ENCODE measurements around the gene CAPN13.

The CAPN13 gene

DNA sequence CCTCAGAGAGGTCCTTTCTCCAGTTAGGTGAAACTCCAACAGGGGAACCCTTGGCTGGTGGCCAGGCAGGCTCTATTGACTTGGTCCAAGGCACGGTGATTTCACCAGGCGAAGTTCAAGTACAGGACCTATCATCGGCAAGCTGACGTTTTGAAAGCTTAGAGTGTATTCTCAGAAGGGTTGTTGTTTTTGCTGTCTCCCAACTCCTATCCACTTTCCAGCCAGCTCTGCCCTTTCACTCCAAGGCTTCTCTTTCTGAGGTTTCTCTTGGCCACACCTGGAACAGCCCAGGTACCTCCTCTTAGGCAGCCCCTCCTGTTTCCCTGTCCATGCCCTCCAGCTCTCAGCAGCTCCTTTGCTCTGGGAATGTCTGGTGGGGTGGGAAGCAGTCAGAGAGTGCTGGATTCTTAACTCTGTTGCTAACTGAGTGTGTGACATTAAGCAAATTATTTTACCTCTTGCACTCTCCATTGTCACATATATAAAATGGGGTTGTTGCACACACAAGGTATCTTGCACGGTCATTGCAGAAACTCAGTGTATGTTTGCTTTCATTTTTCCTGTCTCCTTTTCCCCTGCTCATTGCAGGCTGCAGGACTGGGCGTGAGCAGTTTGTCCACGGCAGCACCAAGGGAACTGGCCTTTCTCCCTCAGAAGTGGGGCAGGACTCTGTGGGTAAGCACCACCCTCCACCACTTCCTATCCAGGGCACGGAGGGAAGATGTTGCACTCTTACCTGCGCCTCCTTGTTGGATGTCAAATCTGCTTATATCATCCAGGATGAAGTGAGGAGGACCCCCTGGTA, 30.2 kb downstream of the CAPN13 start:
- no peaks in the 10 kb centered on the region for H3K9me3 ChIP-seq (ENCODE audit: control insufficient read depth in 2 of 2, low read length in 2 of 2)
- peak overlapping the region; percentile 10 to 31 for H3K4me3 ChIP-seq (ENCODE audit: low read length in 2 of 2)
- peak overlapping the region; percentile 50 to 72 for H3K27ac ChIP-seq (ENCODE audit: low read depth in 2 of 2, low read length in 2 of 2)
- H3K36me3 ChIP-seq (ENCODE audit: control insufficient read depth in 2 of 2, insufficient read depth in 2 of 2, low read length in 2 of 2) = peaks cover 0 to 3% of the 10 kb centered on the region in 2 donors
- peaks cover 13 to 24% of the 10 kb centered on the region in 2 donors for H3K4me1 ChIP-seq (ENCODE audit: control insufficient read depth in 2 of 2, insufficient read depth in 2 of 2, low read length in 2 of 2)
- peak overlapping the region in 1 of 2 donors; percentile 31 for H3K9ac ChIP-seq (ENCODE audit: low read depth in 1 of 2, low read length in 2 of 2)
- H3K27me3 ChIP-seq (ENCODE audit: control insufficient read depth in 2 of 2, insufficient read depth in 2 of 2, low read length in 2 of 2) = no peaks in the 10 kb centered on the region

DNA sequence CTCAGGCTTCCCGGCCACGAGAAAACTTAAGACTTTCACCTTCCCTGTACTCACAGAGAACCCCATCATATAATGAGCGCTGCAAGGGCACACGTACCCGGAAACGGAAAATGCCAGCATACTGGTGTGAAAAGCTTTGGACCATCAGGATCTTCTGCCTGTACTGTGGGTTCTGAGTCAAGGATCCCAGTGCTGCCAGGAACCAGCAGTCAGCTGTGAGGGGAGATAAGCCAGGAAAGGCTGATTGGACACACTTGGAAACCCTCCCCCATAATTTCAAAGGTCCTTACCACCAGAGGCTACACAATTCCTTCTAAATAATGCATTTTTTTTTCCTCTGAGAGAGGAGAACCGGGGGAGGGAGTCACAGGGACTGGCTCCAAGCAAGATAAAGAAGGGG, 31.4 kb downstream of the CAPN13 start:
- Histone ChIP-seq H3K9ac (ENCODE audit: low read depth in 1 of 2, low read length in 2 of 2) (no peak overlapping the region), H3K27ac (ENCODE audit: low read depth in 2 of 2, low read length in 2 of 2) (no peak overlapping the region), H3K4me1 (ENCODE audit: control insufficient read depth in 2 of 2, insufficient read depth in 2 of 2, low read length in 2 of 2) (peaks cover 10 to 21% of the 10 kb centered on the region in 2 donors), H3K9me3 (ENCODE audit: control insufficient read depth in 2 of 2, low read length in 2 of 2) (no peaks in the 10 kb centered on the region), H3K27me3 (ENCODE audit: control insufficient read depth in 2 of 2, insufficient read depth in 2 of 2, low read length in 2 of 2) (no peaks in the 10 kb centered on the region), H3K4me3 (ENCODE audit: low read length in 2 of 2) (no peak overlapping the region), H3K36me3 (ENCODE audit: control insufficient read depth in 2 of 2, insufficient read depth in 2 of 2, low read length in 2 of 2) (peaks cover 0 to 3% of the 10 kb centered on the region in 2 donors)

DNA sequence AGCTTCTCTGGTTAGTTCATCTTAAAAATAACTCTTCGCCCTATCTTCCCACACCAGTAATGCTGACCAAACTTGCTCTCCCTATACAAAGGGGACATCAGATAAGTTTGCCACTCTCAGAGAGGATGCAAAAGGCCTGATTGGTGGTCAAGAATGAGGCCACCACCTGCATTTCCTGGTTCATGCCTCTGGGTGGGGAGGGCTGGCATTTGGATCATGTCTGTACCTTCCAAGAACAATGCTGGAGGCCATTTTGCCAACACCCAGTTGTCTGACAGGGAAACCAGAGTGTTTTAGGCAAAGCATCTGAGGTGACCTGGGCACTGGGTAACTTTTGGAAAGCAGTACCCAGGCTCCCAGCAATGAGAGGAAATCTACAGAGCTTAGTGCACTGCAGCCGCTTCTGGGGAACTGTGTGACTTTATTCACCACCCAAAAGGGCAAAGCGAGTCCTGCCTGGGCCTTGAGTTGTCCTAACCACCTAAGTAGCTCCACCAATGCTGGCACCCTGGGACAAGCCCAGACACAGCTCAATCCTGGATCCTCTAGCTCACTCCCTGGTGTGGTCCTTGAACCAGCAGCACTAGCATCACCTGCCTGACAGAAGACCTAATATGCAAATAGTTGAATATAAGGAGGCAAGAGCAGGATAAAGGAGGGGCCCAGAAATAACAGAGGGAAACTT, 35.1 kb downstream of the CAPN13 start:
- Histone ChIP-seq H3K27me3 (ENCODE audit: control insufficient read depth in 2 of 2, insufficient read depth in 2 of 2, low read length in 2 of 2) (peaks cover 0 to 2% of the 10 kb centered on the region in 2 donors), H3K9me3 (ENCODE audit: control insufficient read depth in 2 of 2, low read length in 2 of 2) (no peaks in the 10 kb centered on the region), H3K4me3 (ENCODE audit: low read length in 2 of 2) (no peak overlapping the region), H3K36me3 (ENCODE audit: control insufficient read depth in 2 of 2, insufficient read depth in 2 of 2, low read length in 2 of 2) (peaks cover 7 to 9% of the 10 kb centered on the region in 2 donors), H3K4me1 (ENCODE audit: control insufficient read depth in 2 of 2, insufficient read depth in 2 of 2, low read length in 2 of 2) (peaks cover 4 to 9% of the 10 kb centered on the region in 2 donors), H3K27ac (ENCODE audit: low read depth in 2 of 2, low read length in 2 of 2) (no peak overlapping the region), H3K9ac (ENCODE audit: low read depth in 1 of 2, low read length in 2 of 2) (no peak overlapping the region)

DNA sequence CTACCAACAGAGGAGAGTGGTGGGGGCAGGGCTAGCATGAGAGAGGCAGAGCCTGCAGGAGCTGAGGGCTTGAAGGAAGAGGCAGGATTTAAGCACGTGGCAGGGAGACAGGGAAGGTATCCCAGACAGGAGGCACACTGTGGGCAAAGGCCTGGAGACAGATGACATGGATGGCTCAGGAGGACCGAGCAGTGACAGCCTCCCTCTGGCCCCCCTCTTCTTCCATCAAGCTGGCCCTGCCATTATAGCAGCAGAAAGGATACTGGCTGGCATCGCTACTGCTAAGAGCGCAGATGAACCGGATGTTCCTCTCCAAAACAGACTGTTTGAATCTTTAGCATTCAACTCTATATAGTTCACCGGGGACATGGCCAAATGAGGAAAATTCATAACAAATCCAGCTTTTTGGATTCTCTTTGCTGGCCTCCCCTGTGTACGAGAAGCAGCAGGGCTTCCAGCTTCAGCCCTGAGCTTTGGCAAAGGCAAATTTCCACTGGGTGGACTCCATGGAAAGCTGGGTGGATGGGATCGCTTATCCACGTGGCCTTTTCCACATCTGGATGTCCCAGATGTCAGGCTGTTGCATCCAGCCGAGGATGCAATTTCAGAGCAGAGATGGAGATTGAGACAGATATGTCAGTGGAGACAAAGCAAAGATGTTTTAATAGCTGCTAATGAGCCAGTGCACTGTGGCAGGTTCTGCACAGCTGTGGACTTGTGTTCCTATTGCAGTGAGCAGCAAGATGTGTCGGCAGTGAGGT, 36.2 kb downstream of the CAPN13 start:
- Histone ChIP-seq H3K27ac (ENCODE audit: low read depth in 2 of 2, low read length in 2 of 2) (no peak overlapping the region), H3K9ac (ENCODE audit: low read depth in 1 of 2, low read length in 2 of 2) (no peak overlapping the region), H3K4me1 (ENCODE audit: control insufficient read depth in 2 of 2, insufficient read depth in 2 of 2, low read length in 2 of 2) (no peaks in the 10 kb centered on the region), H3K9me3 (ENCODE audit: control insufficient read depth in 2 of 2, low read length in 2 of 2) (no peaks in the 10 kb centered on the region), H3K27me3 (ENCODE audit: control insufficient read depth in 2 of 2, insufficient read depth in 2 of 2, low read length in 2 of 2) (peaks cover 0 to 2% of the 10 kb centered on the region in 2 donors), H3K36me3 (ENCODE audit: control insufficient read depth in 2 of 2, insufficient read depth in 2 of 2, low read length in 2 of 2) (peaks cover 7 to 9% of the 10 kb centered on the region in 2 donors), H3K4me3 (ENCODE audit: low read length in 2 of 2) (no peak overlapping the region)

DNA sequence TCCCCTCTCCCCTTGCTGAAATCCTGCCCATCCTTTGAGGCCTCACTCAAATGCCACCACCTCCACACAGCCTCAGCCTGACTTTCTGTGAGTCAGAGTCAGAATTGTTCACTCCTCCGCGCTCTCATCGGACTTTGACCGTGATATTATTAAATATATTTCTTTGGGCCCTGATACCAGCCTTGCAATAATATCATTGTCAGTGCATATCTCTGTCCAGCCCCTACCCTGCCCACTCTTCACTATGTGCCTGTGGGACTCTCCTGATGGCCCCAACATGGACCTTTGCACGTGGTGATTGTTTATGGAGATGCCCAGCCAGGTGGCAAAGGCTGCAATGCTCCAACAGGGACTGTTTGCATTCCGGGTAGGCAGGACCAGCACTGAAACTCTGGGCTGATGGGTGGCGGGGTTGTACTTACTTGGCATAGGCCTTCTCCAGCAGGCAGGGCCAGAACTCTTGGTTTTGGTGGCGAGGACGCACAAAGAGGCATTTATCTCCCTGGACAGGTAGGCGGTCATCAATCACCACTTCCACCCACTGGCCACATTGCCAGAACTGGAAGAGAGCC, 37.3 kb downstream of the CAPN13 start:
- H3K9me3 ChIP-seq (ENCODE audit: control insufficient read depth in 2 of 2, low read length in 2 of 2) = no peaks in the 10 kb centered on the region
- no peaks in the 10 kb centered on the region for H3K4me1 ChIP-seq (ENCODE audit: control insufficient read depth in 2 of 2, insufficient read depth in 2 of 2, low read length in 2 of 2)
- H3K27me3 ChIP-seq (ENCODE audit: control insufficient read depth in 2 of 2, insufficient read depth in 2 of 2, low read length in 2 of 2) = peaks cover 0 to 2% of the 10 kb centered on the region in 2 donors
- H3K27ac ChIP-seq (ENCODE audit: low read depth in 2 of 2, low read length in 2 of 2) = no peak overlapping the region
- H3K4me3 ChIP-seq (ENCODE audit: low read length in 2 of 2) = no peak overlapping the region
- H3K36me3 ChIP-seq (ENCODE audit: control insufficient read depth in 2 of 2, insufficient read depth in 2 of 2, low read length in 2 of 2) = peaks cover 9 to 10% of the 10 kb centered on the region in 2 donors
- H3K9ac ChIP-seq (ENCODE audit: low read depth in 1 of 2, low read length in 2 of 2) = no peak overlapping the region

DNA sequence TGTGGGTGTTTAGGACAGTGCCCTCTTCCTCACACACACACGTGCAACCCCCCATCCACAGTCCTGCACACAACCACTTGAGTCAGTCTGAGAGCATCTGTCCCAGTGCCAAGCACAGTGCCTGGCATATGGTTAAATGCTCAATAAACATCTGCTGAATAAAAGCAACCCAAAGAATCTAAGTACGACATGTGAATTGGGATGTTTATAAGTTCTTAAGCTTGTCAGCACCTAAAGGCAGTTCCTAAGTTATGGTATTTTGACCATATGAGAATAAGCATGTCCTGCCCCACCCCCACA, 37.8 kb downstream of the CAPN13 start:
- Histone ChIP-seq H3K9me3 (ENCODE audit: control insufficient read depth in 2 of 2, low read length in 2 of 2) (no peaks in the 10 kb centered on the region), H3K9ac (ENCODE audit: low read depth in 1 of 2, low read length in 2 of 2) (no peak overlapping the region), H3K36me3 (ENCODE audit: control insufficient read depth in 2 of 2, insufficient read depth in 2 of 2, low read length in 2 of 2) (peaks cover 10 to 11% of the 10 kb centered on the region in 2 donors), H3K27me3 (ENCODE audit: control insufficient read depth in 2 of 2, insufficient read depth in 2 of 2, low read length in 2 of 2) (peaks cover 0 to 2% of the 10 kb centered on the region in 2 donors), H3K4me3 (ENCODE audit: low read length in 2 of 2) (no peak overlapping the region), H3K27ac (ENCODE audit: low read depth in 2 of 2, low read length in 2 of 2) (no peak overlapping the region), H3K4me1 (ENCODE audit: control insufficient read depth in 2 of 2, insufficient read depth in 2 of 2, low read length in 2 of 2) (no peaks in the 10 kb centered on the region)

DNA sequence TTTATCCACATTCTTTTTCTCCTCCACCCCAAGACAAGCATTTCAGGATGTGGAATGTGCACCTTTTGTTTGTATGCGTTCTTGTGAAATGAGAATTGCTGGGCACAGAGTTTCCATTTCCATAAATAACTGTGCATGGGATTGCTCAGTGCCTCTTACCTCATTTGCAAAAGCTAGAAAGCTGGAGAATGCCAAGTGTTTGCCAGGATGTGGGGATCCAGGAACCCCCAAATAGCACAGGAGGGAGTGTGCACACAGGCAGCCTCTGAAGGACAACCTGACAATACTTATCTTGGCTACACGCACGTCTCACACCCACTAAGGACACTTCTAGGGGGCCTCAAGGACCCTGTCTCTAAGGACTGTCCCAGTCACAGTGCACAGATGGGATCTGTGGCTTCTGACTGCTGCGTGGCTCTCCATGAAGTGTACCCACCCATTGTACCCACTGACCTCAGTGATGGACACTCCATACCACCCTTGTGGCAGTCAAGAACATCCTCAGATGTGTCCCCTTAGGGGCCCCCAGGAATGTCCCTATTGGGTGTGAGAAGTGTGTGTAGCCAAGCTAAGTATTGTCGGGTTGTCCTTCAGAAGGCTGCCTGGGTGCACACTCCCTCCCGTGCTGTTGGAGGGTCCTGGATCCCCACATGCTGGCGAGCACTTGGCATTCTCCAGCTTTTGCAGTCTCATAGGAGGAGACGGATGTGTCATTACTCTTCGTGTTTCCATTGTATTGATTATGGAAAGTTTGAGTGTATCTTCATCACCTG, 38.4 kb downstream of the CAPN13 start:
- H3K4me1 ChIP-seq (ENCODE audit: control insufficient read depth in 2 of 2, insufficient read depth in 2 of 2, low read length in 2 of 2) = no peaks in the 10 kb centered on the region
- no peak overlapping the region for H3K9ac ChIP-seq (ENCODE audit: low read depth in 1 of 2, low read length in 2 of 2)
- H3K27me3 ChIP-seq (ENCODE audit: control insufficient read depth in 2 of 2, insufficient read depth in 2 of 2, low read length in 2 of 2) = peaks cover 0 to 2% of the 10 kb centered on the region in 2 donors
- H3K27ac ChIP-seq (ENCODE audit: low read depth in 2 of 2, low read length in 2 of 2) = no peak overlapping the region
- H3K9me3 ChIP-seq (ENCODE audit: control insufficient read depth in 2 of 2, low read length in 2 of 2) = no peaks in the 10 kb centered on the region
- peaks cover 12% of the 10 kb centered on the region in 2 donors for H3K36me3 ChIP-seq (ENCODE audit: control insufficient read depth in 2 of 2, insufficient read depth in 2 of 2, low read length in 2 of 2)
- H3K4me3 ChIP-seq (ENCODE audit: low read length in 2 of 2) = no peak overlapping the region

DNA sequence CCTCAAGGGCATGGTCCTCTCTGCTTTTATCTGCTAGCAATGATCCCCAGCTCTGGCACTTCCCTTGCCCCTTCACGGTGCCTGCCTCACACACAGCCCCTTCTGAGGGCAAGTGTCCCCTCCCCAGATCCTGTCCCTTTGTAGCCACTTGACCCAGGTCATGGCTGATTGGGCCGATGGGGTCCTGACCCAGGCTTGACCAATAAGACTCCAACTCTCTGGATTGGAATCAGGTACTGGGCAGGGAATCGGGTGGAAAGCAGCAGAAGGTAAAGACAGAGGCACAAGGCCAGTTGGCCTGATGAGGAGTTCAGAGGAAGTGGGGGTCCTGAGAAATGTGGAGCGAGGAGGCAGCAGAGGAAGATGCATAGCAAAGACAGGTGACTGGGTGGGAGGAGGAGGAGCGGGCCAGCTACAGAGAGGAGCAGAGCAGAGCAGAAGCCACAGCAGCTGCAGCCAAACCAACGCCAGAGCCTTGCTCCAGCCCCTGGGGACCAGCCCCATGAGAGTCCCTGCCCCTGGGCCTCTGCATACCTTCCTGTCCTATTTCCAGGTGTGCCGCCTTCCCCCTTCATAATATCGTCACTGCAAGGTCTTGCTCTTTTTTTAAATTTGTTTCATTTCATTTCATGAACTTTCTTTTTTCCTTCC, 39.1 kb downstream of the CAPN13 start:
- no peak overlapping the region for H3K27ac ChIP-seq (ENCODE audit: low read depth in 2 of 2, low read length in 2 of 2)
- peaks cover 0 to 2% of the 10 kb centered on the region in 2 donors for H3K27me3 ChIP-seq (ENCODE audit: control insufficient read depth in 2 of 2, insufficient read depth in 2 of 2, low read length in 2 of 2)
- no peak overlapping the region for H3K9ac ChIP-seq (ENCODE audit: low read depth in 1 of 2, low read length in 2 of 2)
- peaks cover 12 to 14% of the 10 kb centered on the region in 2 donors for H3K36me3 ChIP-seq (ENCODE audit: control insufficient read depth in 2 of 2, insufficient read depth in 2 of 2, low read length in 2 of 2)
- H3K9me3 ChIP-seq (ENCODE audit: control insufficient read depth in 2 of 2, low read length in 2 of 2) = no peaks in the 10 kb centered on the region
- H3K4me1 ChIP-seq (ENCODE audit: control insufficient read depth in 2 of 2, insufficient read depth in 2 of 2, low read length in 2 of 2) = no peaks in the 10 kb centered on the region
- no peak overlapping the region for H3K4me3 ChIP-seq (ENCODE audit: low read length in 2 of 2)

DNA sequence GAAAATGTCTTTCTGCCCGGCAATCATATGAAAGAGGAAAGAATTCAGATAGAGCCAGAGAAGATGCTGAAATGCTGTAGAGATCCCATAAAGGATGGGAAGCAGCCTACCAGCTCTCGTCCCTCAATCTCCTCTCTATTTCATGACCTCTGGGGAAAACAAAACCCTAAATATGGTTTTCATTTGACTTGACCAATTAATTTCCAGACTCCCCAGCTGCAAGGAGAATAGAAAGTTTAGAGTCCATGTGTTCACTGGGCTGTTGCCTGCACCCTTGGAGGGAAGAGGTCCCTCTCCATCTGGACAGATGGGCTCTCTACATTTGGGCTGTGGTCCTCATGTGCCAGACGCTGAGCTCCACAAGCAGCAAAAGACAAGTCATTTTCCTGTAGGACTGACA, 40.6 kb downstream of the CAPN13 start:
- Histone ChIP-seq H3K9ac (ENCODE audit: low read depth in 1 of 2, low read length in 2 of 2) (no peak overlapping the region), H3K27me3 (ENCODE audit: control insufficient read depth in 2 of 2, insufficient read depth in 2 of 2, low read length in 2 of 2) (peaks cover 0 to 2% of the 10 kb centered on the region in 2 donors), H3K27ac (ENCODE audit: low read depth in 2 of 2, low read length in 2 of 2) (no peak overlapping the region), H3K9me3 (ENCODE audit: control insufficient read depth in 2 of 2, low read length in 2 of 2) (no peaks in the 10 kb centered on the region), H3K4me3 (ENCODE audit: low read length in 2 of 2) (no peak overlapping the region), H3K4me1 (ENCODE audit: control insufficient read depth in 2 of 2, insufficient read depth in 2 of 2, low read length in 2 of 2) (no peaks in the 10 kb centered on the region), H3K36me3 (ENCODE audit: control insufficient read depth in 2 of 2, insufficient read depth in 2 of 2, low read length in 2 of 2) (peaks cover 12 to 15% of the 10 kb centered on the region in 2 donors)

Data from mucosa of rectum (tissue), 2 donors.